HG03575 (cell line): ENCODE results near the gene GRIN2A.

Source experiments
- ATAC-seq: cut with Tn5 transposase; IDR thresholded peaks from one replicate; pipeline ENCODE4 v1.9.1; 2021; ENCODE audit not compliant: unreplicated experiment, insufficient number of reproducible peaks, low FRiP score; ENCODE audit errors: extremely low read depth

Gene GRIN2A

DNA sequence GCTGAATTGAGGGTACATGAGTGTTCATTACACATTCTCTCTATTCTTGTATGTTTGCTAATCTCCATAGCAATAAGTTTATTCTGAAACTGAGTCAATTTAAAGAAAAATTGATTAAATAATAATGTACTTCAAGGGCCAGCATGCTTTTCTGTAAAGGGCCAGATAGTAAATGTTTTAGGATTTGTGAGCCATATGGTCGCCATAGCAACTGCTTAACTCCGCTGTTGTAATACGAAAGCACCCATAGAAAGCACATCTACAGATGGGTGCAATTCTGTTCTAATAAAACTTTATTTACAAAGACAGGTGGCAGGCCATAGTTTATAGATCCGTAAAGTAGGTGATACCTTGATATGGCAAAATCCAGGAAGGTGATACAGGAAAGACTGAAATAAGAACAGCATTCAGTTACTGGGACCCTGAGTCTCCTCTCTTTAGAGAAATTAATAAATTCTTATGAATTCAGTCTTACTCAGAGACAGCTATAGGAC lies 36.6 kb downstream of the GRIN2A start:
- ATAC-seq, result no peak

DNA sequence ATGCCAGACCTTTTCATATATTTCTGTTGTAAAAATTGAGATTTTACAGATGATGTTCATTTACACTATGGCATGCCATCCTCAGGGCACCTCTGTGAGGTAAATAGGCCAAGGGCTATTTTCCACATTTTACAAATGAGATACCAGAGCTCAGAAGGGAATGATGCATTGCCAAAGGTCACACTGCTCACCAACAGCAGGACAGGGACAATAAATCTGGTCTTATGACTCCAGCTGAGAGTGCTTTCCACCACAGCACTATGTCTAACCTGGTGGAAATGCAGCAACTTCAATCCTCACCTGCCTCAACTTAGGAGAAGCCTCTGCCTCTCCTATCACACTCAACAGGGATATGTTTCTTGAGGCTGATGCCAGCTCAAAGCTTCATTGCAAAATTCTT lies 40.6 kb downstream of the GRIN2A start:
- no peak for ATAC-seq

DNA sequence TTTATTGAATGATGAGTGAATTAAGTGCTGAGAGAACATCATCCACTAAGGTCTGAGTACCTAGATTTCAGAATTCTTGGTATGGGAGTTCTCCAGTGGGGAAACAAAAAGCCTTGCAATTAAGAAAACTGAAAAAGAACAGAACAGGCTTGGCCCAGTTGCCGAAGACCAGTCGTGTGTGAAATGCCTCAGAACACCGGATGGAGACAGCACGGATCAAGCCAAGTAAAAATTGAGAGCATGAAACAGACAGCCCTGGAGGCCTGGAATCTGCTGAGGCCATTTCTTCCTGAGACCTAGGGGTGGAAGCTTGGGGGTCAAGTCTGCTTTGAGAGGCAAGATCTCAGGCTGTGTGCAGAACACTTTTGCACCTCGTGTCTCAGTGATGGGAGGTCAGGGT lies 43.3 kb downstream of the GRIN2A start:
- no peak for ATAC-seq

DNA sequence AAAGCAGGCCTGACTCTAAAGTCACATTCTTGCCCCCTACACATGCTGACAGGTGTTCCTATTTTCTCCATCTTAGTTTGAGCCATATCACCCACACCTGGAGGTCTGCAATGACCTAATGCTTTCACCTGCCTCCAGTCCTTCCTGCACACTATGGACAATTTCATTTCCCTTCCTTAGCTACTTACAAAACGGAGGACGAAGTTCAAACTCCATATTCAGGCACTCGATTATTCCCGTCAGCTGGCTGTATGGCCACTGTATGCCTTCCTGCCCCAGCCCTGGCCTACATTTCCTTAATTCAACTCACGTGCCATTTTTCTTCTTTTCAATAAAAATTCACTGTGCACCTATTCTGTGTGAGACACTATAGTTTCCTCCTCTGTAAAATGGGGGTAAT lies 44.9 kb downstream of the GRIN2A start:
- no peak for ATAC-seq

GRCh38 chr16:10136916-10137315 lies 45.3 kb downstream of the GRIN2A start:
- no peak for ATAC-seq

- ATAC-seq, result no peak
Measured at GRCh38 chr16:10130538-10130937, 51.7 kb downstream of the GRIN2A start.

- ATAC-seq, result no peak
Measured at GRCh38 chr16:10128397-10129258, 53.6 kb downstream of the GRIN2A start.

- ATAC-seq, result no peak
Measured at GRCh38 chr16:10126686-10127085, 55.5 kb downstream of the GRIN2A start.

GRCh38 chr16:10123141-10123540 lies 59.1 kb downstream of the GRIN2A start:
- no peak for ATAC-seq

GRCh38 chr16:10122546-10122945 lies 59.7 kb downstream of the GRIN2A start:
- no peak for ATAC-seq

GRCh38 chr16:10121897-10122425 lies 60.3 kb downstream of the GRIN2A start:
- no peak for ATAC-seq

DNA sequence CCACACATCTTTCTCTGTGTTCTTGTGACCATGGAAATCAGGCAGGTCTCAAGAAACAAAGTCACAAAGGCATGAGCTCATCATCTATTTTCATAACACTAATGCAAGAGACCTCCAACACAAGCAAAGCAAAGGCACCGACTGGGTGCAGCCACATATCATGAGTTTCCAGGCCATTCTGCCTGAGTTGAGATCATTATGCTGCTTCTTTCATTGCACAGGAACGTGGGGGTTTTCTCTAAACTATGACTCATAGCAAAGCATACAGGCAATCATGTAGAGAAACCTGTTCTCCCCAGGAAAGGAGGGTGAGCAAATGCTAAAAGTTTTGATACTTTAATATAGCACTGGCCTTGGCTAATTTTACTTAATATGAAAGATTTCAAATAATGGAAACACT lies 60.7 kb downstream of the GRIN2A start:
- ATAC-seq, result no peak

GRCh38 chr16:10120953-10121352 lies 61.3 kb downstream of the GRIN2A start:
- ATAC-seq, result no peak

GRCh38 chr16:10114409-10114808 lies 67.8 kb downstream of the GRIN2A start:
- ATAC-seq, result no peak

- ATAC-seq, result no peak
Measured at GRCh38 chr16:10113248-10113647, 69.0 kb downstream of the GRIN2A start.

- ATAC-seq, result no peak
Measured at GRCh38 chr16:10112021-10112420, 70.2 kb downstream of the GRIN2A start.

GRCh38 chr16:10111156-10111761 lies 71.0 kb downstream of the GRIN2A start:
- no peak for ATAC-seq

GRCh38 chr16:10110552-10110951 lies 71.7 kb downstream of the GRIN2A start:
- no peak for ATAC-seq

DNA sequence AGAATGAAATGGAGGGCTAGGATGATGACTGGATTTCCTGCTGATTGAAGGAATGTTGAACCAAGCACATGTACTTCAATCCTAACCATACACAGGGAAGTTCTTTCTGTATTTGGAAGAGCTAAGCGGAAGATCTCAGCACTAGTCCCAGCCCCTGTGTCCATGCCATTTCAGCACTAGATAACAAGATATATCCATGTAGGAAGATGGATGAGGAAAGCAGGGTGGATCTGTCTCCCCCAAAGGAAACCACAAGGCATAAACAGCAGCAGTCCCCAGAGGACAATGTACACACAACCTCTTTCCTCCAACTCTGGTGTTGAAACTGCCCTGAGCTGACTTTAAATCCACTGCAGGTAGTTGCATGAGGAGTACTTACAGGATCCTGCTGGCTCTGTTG lies 75.1 kb downstream of the GRIN2A start:
- no peak for ATAC-seq

DNA sequence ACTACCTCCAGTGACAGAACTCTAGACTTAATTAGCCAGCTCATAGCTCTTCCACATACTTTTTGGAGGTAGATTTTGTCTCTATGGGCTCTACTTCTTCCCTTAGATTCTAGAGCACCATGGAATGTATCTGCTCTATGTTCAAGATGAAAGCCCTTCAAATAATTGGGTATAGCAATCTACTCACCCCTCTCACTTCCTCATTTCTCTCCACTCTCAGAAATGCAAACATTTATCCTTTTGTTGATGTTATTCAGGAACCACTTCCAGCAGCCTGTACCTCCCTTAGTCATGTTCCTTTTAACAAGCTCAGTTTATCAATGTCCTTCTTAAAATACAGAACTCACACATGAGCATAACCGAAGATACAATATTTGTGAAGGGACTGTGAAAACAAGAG lies 78.5 kb downstream of the GRIN2A start:
- no peak for ATAC-seq
